CD4-positive, alpha-beta T cell treated with Interferon gamma for 1 hour (primary cell): Measurements from ENCODE around the gene SOX6.
"Not testable (repeated sequence)": the region's sequence is repeated elsewhere in the genome, so short reads cannot be mapped to it uniquely, and the experiment has no call there.

Experiments used
- DNase-seq: peaks from one replicate; pipeline ENCODE4 v3.0.0-alpha.2; 2020

Gene SOX6

DNA sequence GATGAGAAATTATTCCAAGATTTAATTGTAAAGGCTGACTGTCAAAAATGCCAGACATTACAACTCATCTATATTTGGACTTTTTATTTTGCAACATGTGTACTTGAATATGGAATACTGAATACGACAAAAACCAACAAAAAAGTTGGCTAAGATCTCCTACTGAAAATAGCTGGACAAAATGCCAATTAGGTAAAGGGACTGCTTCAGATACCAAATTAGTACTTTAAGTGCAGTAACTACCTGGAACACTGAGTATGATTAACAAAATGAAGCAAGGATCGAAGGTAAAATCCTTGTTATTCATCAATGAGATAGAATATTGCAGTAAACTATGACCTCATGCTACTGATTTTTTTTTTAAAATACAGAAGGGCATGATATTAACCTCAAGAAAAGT is 173.8 kb downstream of the SOX6 start:
- no peak for DNase-seq

DNA sequence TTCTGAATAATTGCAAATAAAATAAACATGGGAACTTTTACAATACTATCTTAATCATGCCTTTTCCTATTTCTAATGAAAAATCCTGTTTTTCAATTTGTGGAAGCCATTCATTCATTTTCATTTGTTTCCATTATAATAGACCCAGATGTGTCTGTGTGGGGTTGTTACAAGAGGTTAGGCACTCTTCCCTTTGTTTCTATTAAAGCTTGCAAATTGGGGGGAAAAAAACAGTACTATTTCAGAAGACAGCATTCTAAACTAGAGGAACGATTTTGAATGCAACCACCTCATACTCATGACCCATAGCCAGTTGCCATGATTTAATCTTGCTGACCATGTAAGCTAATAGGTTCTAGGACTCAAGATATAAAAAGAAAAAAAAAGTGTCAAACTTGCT is 175.5 kb downstream of the SOX6 start:
- no peak for DNase-seq

DNA sequence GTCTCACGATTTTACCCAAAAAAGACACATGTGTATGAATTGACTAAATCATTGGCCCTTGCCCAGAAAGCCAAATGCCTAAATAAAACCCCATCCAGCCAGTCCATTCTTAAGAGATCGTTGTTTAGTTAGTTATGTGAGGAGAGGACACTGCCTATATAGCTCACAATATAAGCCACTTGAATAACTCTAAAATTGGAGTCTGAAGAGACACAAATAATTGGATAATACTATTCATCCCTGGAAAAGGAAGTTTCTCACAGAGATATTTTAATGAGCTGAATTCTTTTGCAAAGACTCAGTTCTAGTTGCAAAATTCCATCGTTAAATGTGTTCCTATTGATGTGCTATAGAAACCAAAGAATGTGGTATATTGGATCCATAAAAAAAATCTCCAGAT is 176.7 kb downstream of the SOX6 start:
- DNase-seq = no peak

DNA sequence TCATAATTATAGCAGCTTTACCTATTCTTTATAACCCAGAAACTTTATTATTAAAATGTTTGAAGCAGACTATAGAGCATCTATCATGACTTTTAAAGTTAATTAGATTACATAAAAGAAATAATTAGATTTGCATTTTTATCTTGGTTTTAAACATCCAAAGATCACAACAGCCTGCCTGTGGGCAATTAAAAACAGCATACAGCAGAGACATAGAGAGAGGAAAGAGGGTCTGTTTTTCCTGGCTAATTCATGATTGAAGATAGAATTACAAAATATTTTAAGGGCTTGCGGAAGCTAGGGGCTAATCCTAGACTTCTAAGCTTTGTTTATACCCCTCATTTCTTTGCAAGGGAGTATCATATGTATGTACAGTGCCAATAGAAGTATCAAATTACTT is 178.1 kb downstream of the SOX6 start:
- DNase-seq = no peak

DNA sequence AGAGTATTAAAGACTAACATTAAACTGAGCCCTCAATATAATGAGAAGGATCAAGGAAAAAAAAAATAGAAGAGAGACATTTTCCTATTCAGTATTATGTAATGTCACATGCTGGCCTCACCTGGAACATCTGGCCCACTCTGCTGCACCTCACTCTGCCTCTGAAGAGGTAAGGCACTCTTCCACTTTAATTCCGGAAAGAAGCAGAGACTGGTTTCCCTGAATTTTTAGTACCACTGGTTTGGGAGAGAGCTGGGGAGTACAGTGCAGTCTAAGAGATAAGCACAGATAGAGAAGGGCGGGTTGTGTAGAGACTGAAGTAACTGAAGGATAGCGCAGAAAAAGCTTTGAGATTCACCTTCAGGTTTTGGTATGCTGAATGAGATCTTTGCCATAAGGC is 178.7 kb downstream of the SOX6 start:
- DNase-seq = no peak

DNA sequence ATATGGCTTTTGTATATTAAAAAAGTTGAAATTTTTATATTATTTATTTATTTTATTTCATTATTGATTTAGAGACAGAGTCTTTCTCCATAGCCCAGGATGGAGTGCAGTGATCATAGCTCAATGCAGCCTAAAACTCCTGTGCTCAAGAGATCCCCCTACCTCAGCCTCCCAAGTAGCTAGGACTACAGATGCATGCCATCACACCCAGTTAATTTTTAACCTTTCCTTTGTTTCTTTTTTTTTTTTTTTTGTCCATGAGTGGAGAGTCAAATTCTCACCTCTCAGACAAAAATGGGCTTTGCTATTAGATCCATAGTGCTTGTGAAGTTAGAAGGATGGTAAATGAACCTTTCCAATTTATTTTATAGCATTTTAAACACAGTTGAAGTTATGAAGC is 182.5 kb downstream of the SOX6 start:
- DNase-seq = no peak

DNA sequence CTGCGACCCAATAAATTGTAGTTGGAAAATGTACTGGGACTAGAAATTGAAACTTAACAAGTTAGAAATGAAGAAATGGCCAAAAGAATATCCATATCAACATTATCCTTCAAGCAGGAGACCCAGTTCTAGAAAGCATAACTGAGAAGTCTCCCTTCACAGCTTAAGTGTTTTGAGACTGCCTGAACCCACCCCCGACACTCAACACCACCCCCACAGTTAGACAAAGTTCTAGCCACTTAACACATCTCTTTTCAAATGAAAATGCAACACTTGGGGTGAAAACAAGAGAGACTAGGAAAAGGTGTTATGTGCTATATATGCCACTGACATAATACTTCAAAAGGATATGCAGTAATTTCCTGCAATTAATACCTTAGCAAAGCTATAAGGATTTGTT is 184.5 kb downstream of the SOX6 start:
- DNase-seq = no peak

DNA sequence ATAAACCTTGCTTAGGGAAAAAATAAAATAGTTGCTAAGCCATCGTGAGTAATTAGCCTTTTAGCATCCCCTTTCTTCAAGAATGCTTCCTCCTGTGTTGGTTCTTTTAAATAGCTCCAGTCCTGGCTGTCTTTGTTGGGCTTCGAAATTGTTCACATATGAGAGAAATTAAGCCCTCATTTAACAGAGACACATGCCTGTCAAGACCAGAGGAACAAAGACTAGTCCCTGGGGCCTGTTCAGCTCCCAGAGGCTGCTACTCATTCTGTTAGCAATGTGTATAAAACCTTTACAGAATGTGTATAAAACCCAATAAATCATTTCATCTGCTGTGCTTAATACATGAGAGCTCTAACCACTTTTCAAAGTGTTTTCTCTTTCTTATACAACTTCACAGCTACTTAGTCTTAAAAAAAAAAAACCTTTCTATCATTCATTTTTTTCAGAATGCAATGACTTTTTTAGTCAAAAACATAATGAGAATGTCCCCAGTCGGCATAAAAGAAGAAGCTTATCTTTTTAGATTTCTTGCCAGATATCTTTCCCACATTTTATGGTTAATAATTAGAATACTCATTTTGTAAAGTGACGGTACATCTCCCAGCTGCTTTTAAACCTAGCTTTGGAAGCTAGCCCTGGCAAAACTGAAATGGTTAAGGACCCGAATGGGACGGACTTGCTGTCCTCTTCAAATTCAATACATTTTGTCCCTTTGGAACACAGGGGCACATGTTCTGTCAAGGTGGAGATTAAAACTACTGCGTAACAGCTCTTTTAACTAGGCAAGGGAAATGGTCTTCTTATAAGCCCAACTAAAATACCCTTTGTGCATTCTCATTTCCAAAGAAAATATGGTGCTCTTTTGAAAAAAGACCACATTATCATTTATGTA is 186.1 kb downstream of the SOX6 start:
- no peak for DNase-seq

DNA sequence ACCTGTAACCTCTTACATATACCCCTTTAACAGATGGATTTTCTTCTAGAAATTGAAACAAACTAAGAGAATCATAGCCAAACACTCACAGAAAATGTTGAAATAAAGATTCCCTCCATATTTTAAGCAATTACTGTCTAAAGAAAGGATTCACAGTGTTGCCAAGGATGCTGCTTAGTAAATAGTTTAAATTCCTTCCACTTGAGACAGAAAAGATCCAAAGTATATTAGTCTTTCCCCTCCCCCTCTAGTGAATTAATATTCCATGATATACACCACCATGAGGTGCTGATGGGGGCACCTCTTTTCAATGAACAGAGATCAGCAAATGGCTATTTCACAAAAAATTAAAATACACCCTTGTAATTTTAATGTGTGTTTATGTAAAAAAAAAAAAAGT is 186.8 kb downstream of the SOX6 start:
- DNase-seq = no peak

DNA sequence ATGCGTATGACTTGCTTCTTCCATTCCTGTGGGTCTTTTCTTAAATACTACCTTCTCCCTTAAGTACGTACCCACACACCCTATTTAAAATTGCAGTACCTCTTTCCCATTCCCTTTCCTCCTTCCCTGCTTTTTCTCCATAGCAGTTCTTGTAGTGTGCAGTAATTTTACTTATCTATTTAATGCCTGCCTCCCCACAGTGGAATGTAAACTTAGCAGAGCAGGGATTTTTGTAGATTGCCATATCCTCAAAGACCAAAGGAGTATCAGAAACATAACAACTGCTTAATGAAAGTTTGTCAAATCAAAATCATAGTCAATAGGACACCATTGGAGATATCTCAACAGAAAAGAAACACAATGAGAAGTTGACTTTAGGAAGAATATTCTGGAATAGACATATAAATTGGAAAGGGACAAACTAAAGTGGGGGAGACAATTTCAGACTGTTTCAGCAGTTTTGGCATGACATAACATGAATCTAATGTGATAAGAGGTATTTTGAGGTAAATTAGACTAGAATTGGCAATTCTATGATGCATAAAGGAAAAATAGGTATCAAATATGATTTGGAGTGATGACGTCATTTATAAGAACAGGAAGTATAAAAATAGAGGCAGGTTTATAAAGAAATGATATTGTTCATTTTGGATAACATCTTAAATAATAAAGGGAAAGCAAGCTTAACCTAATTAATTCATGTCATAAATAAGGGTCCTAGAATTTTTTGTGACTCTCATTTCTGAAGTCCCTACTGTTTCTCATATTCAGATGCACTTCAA is 188.4 kb downstream of the SOX6 start:
- DNase-seq = no peak

DNA sequence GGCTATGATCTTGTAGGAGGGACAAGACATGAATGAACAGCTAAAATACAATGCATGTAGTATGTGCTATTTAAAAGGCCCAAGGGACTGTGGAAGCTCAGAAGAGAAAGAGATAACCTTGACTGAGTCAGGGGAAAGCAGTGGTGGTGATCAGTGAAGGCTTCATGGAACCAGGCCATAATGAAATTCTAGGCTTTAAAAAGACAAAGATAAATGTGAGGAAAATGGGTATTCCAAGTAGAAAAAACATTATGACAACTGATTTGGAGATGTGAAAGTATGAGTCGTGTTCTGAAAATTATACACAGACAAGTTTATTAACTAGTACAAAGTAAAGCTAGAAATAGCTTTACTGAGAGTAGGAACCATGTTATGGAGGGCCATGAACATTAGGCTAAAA is 189.8 kb downstream of the SOX6 start:
- no peak for DNase-seq

DNA sequence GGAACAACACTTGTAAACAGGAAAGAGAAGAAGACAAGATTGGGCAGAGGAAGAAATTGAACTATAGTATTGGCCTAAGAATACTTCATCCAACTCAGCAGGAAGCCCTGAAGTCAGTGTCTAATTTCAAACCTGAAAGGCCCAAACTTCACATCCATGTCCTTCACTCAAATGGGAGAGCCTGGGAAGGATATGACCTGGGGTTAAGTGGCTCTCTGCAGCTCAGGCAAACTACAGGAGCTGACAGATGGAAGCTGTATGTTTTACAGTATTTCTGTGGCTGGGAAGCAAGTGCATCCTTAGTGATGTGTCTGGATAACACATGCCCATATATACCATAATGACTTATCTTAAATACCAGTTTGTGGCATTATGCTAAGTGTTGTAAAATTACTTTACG is 196.2 kb downstream of the SOX6 start:
- no peak for DNase-seq

DNA sequence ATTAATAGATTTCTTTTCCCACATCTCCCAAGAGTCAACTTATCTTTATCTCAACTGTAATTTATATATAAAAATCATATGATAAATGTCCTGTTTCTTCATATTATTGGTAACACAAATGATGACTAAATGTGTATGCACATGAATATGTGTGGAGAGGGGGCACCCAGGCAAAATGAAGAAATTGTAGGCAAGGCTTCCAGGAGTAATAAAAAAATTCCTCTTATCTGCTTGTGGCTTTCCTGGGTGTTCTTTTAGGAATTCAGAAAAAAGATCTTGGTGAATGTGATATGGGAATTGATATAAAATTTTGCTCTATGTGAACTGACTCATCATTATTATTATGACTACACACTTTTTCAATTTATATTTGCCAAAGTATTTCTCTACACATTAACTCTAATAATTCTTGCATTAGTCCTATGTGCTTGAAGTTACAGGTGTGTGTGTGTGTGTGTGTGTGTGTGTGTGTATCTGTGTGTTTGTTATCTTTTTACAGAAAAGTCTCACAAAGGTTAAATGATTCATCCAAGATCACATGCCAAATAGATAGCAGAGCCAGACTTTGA is 197.8 kb downstream of the SOX6 start:
- no peak for DNase-seq

DNA sequence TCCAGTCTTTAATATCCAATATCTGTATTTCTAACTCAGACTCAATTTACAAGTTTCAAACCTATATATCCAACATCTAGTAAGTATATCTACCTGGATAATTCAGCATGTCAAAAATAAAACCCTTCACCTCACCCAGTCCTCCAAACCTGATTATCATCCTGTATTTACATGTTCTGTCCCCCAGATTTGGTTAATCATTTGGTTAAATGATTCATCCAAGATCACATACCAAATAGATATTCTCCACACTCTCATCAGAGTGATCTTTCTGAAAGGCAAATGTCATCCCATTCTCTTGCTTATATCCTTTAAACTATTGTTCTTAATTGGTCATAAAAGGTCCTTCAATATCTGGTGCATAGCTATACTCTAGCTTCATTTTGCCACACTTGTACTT is 199.0 kb downstream of the SOX6 start:
- no peak for DNase-seq

DNA sequence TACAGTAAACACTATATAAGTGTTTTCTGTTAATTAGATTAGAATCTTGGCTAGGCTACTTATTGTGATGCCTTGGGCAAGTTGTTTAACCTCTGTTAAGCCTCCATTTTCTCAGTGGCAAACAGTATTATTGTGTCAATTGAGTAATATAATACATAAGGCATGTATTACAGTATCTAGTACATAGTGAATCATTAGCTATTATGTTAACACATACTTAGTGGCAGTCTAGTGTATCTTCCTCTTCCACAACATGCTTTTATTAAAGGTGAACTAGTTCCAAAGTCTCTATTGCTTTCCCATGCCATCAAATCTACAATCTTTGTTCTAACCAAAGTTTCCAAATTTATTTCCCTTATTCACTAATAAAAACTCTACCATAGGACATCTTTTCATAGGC is 200.9 kb downstream of the SOX6 start:
- DNase-seq = no peak

DNA sequence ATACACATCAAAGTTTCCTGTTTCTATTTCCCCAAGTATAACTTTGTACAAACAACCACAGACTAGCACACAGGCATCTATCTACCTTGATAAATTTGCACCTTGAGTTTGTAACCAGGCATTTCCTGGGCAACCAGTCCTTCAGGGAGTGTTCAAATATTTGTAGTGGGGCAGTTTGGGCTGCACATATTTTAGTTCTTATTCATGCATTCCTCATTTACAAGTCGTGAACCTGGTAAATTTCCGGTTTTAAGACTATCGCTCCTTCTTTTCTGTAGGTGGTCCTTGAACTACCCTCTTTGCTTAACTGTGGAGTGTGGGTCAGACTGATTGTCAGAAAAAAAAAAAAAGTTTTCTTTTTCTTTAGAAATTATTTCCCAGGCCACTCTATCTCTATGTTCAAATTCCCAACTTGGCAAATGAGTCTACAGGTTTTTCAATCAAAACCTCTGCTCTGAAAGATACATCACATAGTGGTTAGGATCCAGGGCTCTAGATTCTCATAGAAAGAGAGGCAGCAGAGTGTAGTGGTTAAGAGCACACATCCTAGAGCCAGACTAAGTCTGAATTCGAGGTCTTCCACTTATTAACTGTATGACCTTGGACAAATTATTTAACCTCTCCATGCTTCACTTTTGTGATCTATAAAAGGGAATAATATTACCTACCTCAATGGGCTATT is 201.5 kb downstream of the SOX6 start:
- DNase-seq = no peak

DNA sequence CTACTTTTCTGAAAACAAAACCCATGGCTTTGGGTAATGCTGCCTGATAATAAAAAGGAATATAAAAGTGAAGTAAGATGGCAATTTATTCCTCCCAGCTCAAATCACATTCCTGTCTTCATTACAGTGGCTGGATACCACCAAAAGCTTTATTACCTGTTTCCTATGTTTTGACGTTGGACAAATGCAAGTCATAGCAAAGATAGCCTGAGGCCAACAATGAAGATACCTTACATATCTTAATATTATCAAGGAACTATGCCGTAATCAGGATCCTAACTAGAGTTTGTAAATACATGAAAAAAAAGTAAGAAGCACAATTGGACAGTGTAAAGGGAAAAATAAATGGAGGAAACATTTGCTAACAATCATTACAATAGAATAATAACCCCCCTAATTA is 202.4 kb downstream of the SOX6 start:
- DNase-seq = no peak

DNA sequence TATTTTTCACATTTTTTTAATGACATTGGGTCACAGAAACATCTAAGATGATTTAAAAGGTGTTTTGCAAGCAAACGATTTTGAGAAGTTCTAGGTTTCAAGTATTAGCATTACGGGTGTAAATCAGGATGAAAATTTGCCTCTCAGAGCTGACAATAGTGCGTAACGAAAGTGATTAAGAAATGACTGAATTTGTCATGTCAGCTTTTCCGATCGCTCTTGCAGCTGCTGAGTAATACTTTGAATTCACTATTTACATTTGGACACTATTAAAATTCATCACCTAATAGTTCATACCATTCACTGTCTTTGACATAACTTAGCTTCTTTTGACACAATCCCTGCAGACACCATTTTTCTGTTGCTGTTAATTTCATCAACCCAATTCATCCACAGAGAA is 205.2 kb downstream of the SOX6 start:
- DNase-seq = no peak

DNA sequence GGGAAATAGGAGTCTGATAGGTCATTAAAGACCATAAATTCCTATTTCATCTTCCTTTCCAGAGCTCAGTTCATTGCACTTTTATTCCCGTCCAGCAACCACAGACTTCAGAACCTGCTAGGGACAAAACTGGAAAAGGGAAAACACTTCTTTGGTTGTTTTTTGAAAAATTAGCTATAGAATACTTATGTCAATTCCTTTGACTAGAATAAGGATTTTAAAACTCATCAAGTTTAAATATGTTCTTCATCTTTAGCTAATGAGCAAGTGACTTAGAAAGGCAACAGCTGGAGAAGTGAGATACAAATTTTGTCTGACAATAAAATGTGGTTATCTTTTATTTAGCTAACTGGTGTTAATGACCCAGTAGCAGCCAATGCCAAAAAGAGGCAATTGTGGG is 206.9 kb downstream of the SOX6 start:
- no peak for DNase-seq

DNA sequence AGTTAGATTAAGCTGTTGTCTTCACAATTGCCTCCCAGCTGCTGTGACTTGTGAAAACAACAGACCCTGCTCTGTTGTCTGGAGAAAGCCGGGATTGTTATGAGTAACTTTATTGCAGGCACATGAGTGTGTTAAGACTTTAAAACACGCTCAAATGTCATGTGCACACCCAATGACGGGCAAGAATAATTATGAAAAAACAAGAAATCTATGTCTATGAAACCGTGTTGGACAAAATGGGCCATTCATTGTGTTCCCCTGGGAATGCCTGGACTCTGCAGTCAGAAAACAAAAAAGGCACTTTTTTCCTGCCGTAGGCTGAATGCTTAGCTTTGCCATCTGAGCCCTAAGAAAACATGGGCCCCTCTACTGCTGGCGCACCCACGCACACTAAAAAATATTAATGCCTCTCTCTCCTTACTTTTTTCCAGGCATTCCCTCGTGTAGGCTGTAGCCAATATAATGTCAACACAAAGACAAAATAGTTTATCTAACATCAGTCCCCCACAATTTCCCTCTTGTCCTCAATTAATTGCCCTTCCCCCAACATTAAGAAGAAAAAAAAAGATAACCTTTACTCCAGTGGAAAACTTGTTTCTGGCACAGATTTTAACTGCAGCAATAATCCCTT is 207.9 kb downstream of the SOX6 start:
- DNase-seq = no peak

DNA sequence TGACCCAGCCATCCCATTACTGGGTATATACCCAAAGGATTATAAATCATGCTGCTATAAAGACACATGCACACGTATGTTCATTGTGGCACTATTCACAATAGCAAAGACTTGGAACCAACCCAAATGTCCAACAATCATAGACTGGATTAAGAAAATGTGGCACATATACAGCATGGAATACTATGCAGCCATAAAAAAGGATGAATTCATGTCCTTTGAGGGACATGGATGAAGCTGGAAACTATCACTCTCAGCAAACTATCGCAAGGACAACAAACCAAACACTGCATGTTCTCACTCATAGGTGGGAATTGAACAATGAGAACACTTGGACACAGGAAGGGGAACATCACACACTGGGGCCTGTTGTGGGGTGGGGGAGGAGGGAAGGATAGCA is 209.4 kb downstream of the SOX6 start:
- not testable (repeated sequence) for DNase-seq

DNA sequence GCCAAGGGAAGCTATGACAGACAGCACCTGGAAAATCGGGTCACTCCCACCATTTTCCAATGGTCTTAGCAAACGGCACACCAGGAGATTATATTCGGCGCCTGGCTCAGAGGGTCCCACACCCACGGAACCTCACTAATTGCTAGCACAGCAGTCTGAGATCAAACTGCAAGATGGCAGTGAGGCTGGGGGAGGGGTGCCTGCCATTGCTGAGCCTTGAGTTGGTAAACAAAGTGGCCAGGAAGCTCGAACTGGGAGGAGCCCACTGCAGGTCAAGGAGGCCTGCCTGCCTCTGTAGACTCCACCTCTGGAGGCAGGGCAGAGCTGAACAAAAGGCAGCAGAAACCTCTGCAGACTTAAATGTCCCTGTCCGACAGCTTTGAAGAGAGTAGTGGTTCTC is 214.7 kb downstream of the SOX6 start:
- not testable (repeated sequence) for DNase-seq

DNA sequence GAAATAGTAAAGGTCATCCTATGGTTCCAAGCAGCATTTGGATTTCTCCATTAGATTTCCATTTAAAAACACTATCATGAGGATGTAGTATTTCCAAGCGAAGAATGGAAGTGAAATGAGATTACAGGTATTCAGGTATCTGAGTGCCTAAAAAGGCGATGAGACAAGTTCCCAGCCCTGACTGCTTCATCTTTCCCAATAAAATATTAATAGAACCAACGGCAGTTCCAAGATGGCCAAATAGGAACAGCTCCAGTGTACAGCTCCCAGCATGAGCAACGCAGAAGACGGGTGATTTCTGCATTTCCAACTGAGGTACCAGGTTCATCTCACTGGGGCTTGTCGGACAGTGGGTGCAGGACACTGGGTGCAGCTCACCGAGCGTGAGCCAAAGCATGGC is 215.2 kb downstream of the SOX6 start:
- DNase-seq = not testable (repeated sequence)
